ENCODE measurements around the gene HCFC1. TPM values are rescaled to one million over a fixed set of nuclear protein-coding genes. Genes with fewer than 3 reads are reported as not detected.

Gene HCFC1
- total and polyA plus RNA-seq, 9 of the 15 experiments (the other 6 are each of a cell fraction or from before 2014, with no cell fraction given) = 2.8 to 133 (median 17.1) TPM

- TF ChIP-seq MGA (IDR thresholded peaks at IDR 0.05) = no peak
- TF ChIP-seq ZNF318 (IDR thresholded peaks at IDR 0.05; ENCODE audit: borderline replicate concordance in 1 of 2, low read depth in 1 of 2) = no peak
- peak; percentile 26; the same call in 1 of the 2 replicates for TF ChIP-seq RBFOX2 (IDR thresholded peaks at IDR 0.05; ENCODE audit: low read depth, low read length)
- no peak for TF ChIP-seq GATA2 (CRISPR knock-in tag; IDR thresholded peaks at IDR 0.05)
- no peak for TF ChIP-seq KAT2B (IDR thresholded peaks at IDR 0.05; ENCODE audit: low read depth, low read length)
These were observed 25.4 kb downstream of the HCFC1 start (continued) for GRCh38 chrX:153945956-153946943.
